GM12878 (cell line): ENCODE measurements around the gene NF1. TPM values are rescaled to one million over a fixed set of nuclear protein-coding genes. Genes with fewer than 3 reads are reported as not detected.

Experiments used
- ATAC-seq: fragments of 200-7000 bp; cut with Tn5 transposase; 3 replicates; pipeline ENCODE4 v1.9.1; 2020; ENCODE audit warnings: mild to moderate bottlenecking, moderate library complexity
- BruUV-seq: library from RNA; stranded (reverse); fragments of 400-500 nt; replicated peaks from 2 replicates; lab custom pipeline; 2021; lab: Mats Ljungman, UMichigan
- CTCF ChIA-PET: fragments of 300-600 bp; sonication (Branson Sonifier 250); formaldehyde crosslinking; extraction: SDS; loops from one replicate; lab custom pipeline; 2021; ENCODE audit warnings: inconsistent platforms; lab: Yijun Ruan, JAX
- POLR2A ChIA-PET: fragments of 350-600 bp; formaldehyde crosslinking; extraction: SDS; loops from one replicate; lab custom pipeline; 2021; ENCODE audit warnings: inconsistent platforms; lab: Charles Lee
- RAD21 ChIA-PET: fragments of 300-600 bp; sonication (Branson Sonifier 250); formaldehyde crosslinking; loops from one replicate; lab custom pipeline; 2023; ENCODE audit warnings: antibody characterized with exemption; ENCODE audit not compliant: unreplicated experiment; lab: Charles Lee
- SMC1A ChIA-PET: fragments of 300-600 bp; sonication (Branson Sonifier 250); formaldehyde crosslinking; loops from one replicate; lab custom pipeline; 2023; ENCODE audit not compliant: unreplicated experiment, uncharacterized antibody; lab: Charles Lee
- DNase-seq: peaks from one replicate; pipeline ENCODE4 v3.0.0-alpha.2; 2011; ENCODE audit warnings: low read depth, low spot score
- FAIRE-seq: peaks from 3 replicates; lab custom pipeline; 2011; peaks lifted over from hg19 to GRCh38; lab: Jason Lieb, UNC
- H2AFZ ChIP-seq: 2 replicates; pipeline ENCODE4 v1.6.0; 2011; ENCODE audit warnings: low read depth, low read length, control low read depth; ENCODE audit not compliant: control insufficient read depth
- H3K27ac ChIP-seq: 2 replicates; pipeline ENCODE4 v1.5.1; 2011; ENCODE audit warnings: control low read depth; ENCODE audit not compliant: control insufficient read depth, insufficient read depth
- H3K27me3 ChIP-seq, 2 experiments: replicated peaks in 1 of 2; 2 replicates each; pipeline versions ENCODE4 v1.6.0 to v1.6.1; 2011; ENCODE audit warnings: low read length in 1 of 2; ENCODE audit not compliant: control insufficient read depth in 2 of 2, insufficient read depth in 2 of 2
- H3K36me3 ChIP-seq, 2 experiments: 2 replicates each; pipeline ENCODE4 v1.5.1; 2011; ENCODE audit warnings: low read length in 1 of 2; ENCODE audit not compliant: control insufficient read depth in 2 of 2, insufficient read depth in 2 of 2
- H3K4me1 ChIP-seq: 2 replicates; pipeline ENCODE4 v1.6.1; 2011; ENCODE audit warnings: mild to moderate bottlenecking, low read length, moderate library complexity, mixed read lengths; ENCODE audit not compliant: control insufficient read depth, insufficient read depth
- H3K4me2 ChIP-seq: 2 replicates; pipeline ENCODE4 v1.6.0; 2011; ENCODE audit warnings: control low read depth; ENCODE audit not compliant: control insufficient read depth, insufficient read depth
- H3K4me3 ChIP-seq: fragments of 200-600 bp; sonication (generic); 2 replicates; pipeline ENCODE4 v1.5.1; 2016
- H3K79me2 ChIP-seq: 2 replicates; pipeline ENCODE4 v1.6.0; 2011; ENCODE audit warnings: low read length; ENCODE audit not compliant: control insufficient read depth, insufficient read depth
- H3K9ac ChIP-seq: 2 replicates; pipeline ENCODE4 v1.8.0; 2011; ENCODE audit warnings: low read length, control low read depth, mixed read lengths; ENCODE audit not compliant: control insufficient read depth, insufficient read depth
- H3K9me3 ChIP-seq: replicated peaks from 3 replicates; pipeline ENCODE4 v1.5.1; 2011; ENCODE audit warnings: mild to moderate bottlenecking, low read length; ENCODE audit not compliant: control insufficient read depth, insufficient read depth
- H4K20me1 ChIP-seq: 2 replicates; pipeline ENCODE4 v1.6.0; 2011; ENCODE audit not compliant: control insufficient read depth, insufficient read depth
- BMI1 ChIP-seq: fragments of 450-650 bp; IDR thresholded peaks from 2 replicates; pipeline ENCODE4 v1.6.1; 2016; ENCODE audit warnings: mild to moderate bottlenecking, moderate library complexity, borderline replicate concordance
- CHD1 ChIP-seq: IDR thresholded peaks from 2 replicates; pipeline ENCODE4 v1.6.1; 2012; ENCODE audit warnings: low read depth, low read length, improper control_type of control experiment
- CHD2 ChIP-seq: IDR thresholded peaks from 2 replicates; pipeline ENCODE4 v1.6.1; 2011; ENCODE audit warnings: low read depth, low read length, improper control_type of control experiment, borderline replicate concordance
- ESRRA ChIP-seq: IDR thresholded peaks from 2 replicates; pipeline ENCODE4 v1.6.1; 2012; ENCODE audit warnings: mild to moderate bottlenecking, low read length, improper control_type of control experiment
- IRF4 ChIP-seq: IDR thresholded peaks from 2 replicates; pipeline ENCODE4 v1.6.1; 2011; ENCODE audit warnings: low read depth, low read length
- KAT2A ChIP-seq: conservative IDR thresholded peaks from 2 replicates; pipeline ENCODE4 v1.6.1; 2011; ENCODE audit warnings: low read depth, low read length; ENCODE audit not compliant: control insufficient read depth
- NRF1 ChIP-seq: conservative IDR thresholded peaks from 2 replicates; pipeline ENCODE4 v1.6.1; 2011; ENCODE audit warnings: mild to moderate bottlenecking, low read depth, low read length, improper control_type of control experiment
- TCF3 ChIP-seq: IDR thresholded peaks from 2 replicates; pipeline ENCODE4 v1.6.1; 2012; ENCODE audit warnings: low read depth, mild to moderate bottlenecking, low read length, borderline replicate concordance; ENCODE audit not compliant: insufficient read depth
- TCF7 ChIP-seq: IDR thresholded peaks from 2 replicates; pipeline ENCODE4 v1.6.1; 2014; ENCODE audit warnings: antibody characterized with exemption, borderline replicate concordance
- ZNF217 ChIP-seq: fragments of 450-650 bp; IDR thresholded peaks from 2 replicates; pipeline ENCODE4 v1.6.1; 2017; ENCODE audit warnings: antibody characterized with exemption, mild to moderate bottlenecking
- WGBS: methylation state at CpG from one replicate; pipeline ENCODE4 v1.1.6; 2016; ENCODE audit warnings: low lambda C conversion rate; ENCODE audit not compliant: insufficient replicate concordance, insufficient coverage; ENCODE audit errors: missing lambda C conversion rate; 5-methylcytosine and 5-hydroxymethylcytosine counted together
- in situ Hi-C: fragments of 300-500 bp; cut with MboI; formaldehyde crosslinking; loops from 9 replicates; pipeline ENCODE4 v1.14.3; 2018; ENCODE audit warnings: mixed read lengths
- intact Hi-C: fragments of 100-400 bp; cut with micrococcal nuclease; formaldehyde crosslinking; loops from one replicate; pipeline ENCODE4 v1.14.2; 2022; ENCODE audit not compliant: unreplicated experiment
- polyA plus RNA-seq, 11 experiments: library from polyadenylated mRNA; depleted of rRNA in 4 of 11; unstranded in 6 of 11; stranded (reverse) in 5 of 11; fragments of >200 nt; fragmentation: Nextera tagmentation in 4 of 11; fragmentation: Illumina TruSeq in 1 of 11; extraction: Ambion mirVana in 4 of 11; extraction: Trizol in 1 of 11; gene quantifications; 1 replicate in 1 of 11; 2 replicates in 10 of 11; pipeline versions ENCODE4 v1.2.1 to v1.2.3, GENCODE V29; 2011 to 2016; ENCODE audit warnings: inconsistent platforms in 2 of 11, missing spikeins in 2 of 11, low read depth in 1 of 11
- total RNA-seq, 4 experiments: library from RNA; depleted of rRNA in 3 of 4; stranded (reverse); fragments of >200 nt in 3 of 4; fragmentation: Illumina TruSeq in 1 of 4; extraction: Trizol in 1 of 4; gene quantifications; 2 replicates each; pipeline versions ENCODE4 v1.2.1 to v1.2.3, GENCODE V29; 2013 to 2021
- TF ChIP-seq, protein P1 (sequence below): IDR thresholded peaks from 2 replicates; pipeline ENCODE4 v1.6.1; 2011; ENCODE audit warnings: low read depth, mild to moderate bottlenecking, low read length, moderate library complexity, borderline replicate concordance; ENCODE audit errors: extremely low read depth

Gene NF1
- total and polyA plus RNA-seq, 10 of the 15 experiments (the other 5 are each of a cell fraction or from before 2014, with no cell fraction given) = 2.5 to 31.8 (median 16.6) TPM

DNA sequence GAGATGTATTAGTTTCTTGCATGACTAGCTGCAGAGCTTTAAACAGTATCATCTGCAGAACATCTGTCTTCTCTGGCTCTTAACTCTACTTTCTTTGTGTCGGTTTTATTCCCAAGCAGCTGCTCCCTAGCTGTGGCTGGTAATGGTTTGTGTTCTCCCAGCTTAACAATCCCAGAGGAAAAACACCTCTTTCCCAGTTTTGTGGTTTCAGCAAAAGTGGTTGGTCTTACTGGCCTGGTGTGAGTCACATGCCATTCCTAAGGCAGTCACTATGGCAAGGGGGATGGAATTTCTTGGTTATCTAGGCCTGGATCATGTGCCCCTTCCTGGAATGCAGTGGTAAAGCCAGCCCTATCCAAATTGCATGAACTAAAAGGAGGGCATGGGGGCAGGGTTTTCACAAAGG is 174.8 kb downstream of the NF1 start:
- H3K4me1 ChIP-seq = no peaks in the 10 kb centered on the region
- RAD21 ChIA-PET = no interaction called here
- intact Hi-C loops = no loop called here
- FAIRE-seq = no peak
- peaks cover 0 to 15% of the 10 kb centered on the region in 2 experiments; a peak in 2 of 4 replicates for H3K36me3 ChIP-seq
- no TSS peak for BruUV-seq
- SMC1A ChIA-PET = interaction anchor here (0.8 to 0.9 kb wide), 2 partner anchors 101 to 104 kb away, joined by 3 read pairs; no protein-coding TSS in a partner anchor
- H3K79me2 ChIP-seq = no peaks in the 10 kb centered on the region
- no peak for DNase-seq
- ATAC-seq = no peak
- H3K27ac ChIP-seq = no peak overlapping the region
- no peak overlapping the region for H2AFZ ChIP-seq
- 12% methylated on average over 1 of the region's 1 CpG for WGBS
- H3K9ac ChIP-seq = no peak overlapping the region
- H3K9me3 ChIP-seq = no peaks in the 10 kb centered on the region
- CTCF ChIA-PET = interaction anchor here (0.9 to 1.4 kb wide), 2 partner anchors 30 to 103 kb away, joined by 3 to 5 read pairs; no protein-coding TSS in a partner anchor
- in situ Hi-C loops = no loop called here
- H3K4me2 ChIP-seq = no peak overlapping the region
- H3K4me3 ChIP-seq = no peak overlapping the region
- POLR2A ChIA-PET = no interaction called here
- H4K20me1 ChIP-seq = no peaks in the 10 kb centered on the region
- no peaks in the 10 kb centered on the region for H3K27me3 ChIP-seq
- TF ChIP-seq, protein P1, sequence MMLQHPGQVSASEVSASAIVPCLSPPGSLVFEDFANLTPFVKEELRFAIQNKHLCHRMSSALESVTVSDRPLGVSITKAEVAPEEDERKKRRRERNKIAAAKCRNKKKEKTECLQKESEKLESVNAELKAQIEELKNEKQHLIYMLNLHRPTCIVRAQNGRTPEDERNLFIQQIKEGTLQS = no peak
- TF ChIP-seq NRF1 (no peak), IRF4 (no peak), ZNF217 (no peak), TCF7 (no peak), ESRRA (no peak), BMI1 (no peak), CHD1 (no peak), CHD2 (no peak), KAT2A (no peak), TCF3 (no peak)
